ENCODE data around the gene TLR10. TPM values are rescaled to one million over a fixed set of nuclear protein-coding genes. Genes with fewer than 3 reads are reported as not detected.

TLR10 gene
- total RNA-seq, 4 donors from 2014 or later, result not detected

DNA sequence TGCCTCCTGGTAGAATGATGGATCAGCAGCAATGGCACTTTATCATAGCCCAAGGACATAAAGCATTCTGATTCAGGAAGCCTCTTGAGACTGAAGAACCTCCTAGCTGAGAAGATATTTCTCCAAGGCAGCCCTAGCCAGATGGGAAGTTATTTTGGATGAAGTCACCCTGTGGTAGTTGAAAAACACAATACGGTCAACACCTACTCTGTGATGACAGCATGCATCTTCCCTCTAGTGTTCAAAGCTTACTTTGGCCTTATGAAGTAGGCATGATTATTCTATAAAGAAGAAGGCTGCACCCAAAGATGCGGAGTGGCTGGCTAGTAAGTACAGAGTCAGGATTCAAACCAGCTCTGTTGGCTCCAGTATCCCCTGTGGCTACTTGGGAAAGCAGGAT, 47.9 kb downstream of the TLR10 start:
- in situ Hi-C loops (cut with MboI; ENCODE audit: low sequenced_read_pairs in 4 of 4), result loop anchor here in 3 of 4 donors (5.0 to 25.0 kb wide), 4 partner anchors 553 to 673 kb away; no protein-coding TSS in a partner anchor

DNA sequence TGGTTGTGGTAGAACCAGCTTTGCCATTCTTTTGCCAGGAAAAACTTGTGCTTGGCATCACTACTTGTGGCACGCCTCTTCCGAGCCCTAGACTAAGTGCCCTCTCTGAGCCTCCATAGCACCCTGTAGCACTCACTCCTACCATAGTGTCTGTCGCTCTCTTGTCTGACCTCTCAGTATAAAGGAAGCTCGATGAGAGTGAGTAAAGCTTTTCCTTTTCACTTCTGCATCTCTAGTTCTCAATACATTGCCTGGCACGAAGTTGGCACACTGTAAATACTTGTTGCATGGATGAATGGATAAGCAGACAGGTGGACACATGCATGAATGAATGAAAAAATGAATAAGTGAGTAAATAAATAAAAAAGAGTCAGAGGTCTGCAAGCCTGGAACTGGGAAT, 48.3 kb downstream of the TLR10 start:
- TF ChIP-seq, protein P1, sequence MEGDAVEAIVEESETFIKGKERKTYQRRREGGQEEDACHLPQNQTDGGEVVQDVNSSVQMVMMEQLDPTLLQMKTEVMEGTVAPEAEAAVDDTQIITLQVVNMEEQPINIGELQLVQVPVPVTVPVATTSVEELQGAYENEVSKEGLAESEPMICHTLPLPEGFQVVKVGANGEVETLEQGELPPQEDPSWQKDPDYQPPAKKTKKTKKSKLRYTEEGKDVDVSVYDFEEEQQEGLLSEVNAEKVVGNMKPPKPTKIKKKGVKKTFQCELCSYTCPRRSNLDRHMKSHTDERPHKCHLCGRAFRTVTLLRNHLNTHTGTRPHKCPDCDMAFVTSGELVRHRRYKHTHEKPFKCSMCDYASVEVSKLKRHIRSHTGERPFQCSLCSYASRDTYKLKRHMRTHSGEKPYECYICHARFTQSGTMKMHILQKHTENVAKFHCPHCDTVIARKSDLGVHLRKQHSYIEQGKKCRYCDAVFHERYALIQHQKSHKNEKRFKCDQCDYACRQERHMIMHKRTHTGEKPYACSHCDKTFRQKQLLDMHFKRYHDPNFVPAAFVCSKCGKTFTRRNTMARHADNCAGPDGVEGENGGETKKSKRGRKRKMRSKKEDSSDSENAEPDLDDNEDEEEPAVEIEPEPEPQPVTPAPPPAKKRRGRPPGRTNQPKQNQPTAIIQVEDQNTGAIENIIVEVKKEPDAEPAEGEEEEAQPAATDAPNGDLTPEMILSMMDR (IDR thresholded peaks at IDR 0.05 in 4 of 5, conservative IDR thresholded peaks at IDR 0.05 in 1 of 5), result no peak
- TF ChIP-seq POLR2A (IDR thresholded peaks at IDR 0.05), result no peak
- H3K4me3 ChIP-seq, result no peak overlapping the region
- intact Hi-C loops (cut with DNase I; ENCODE audit: low total_unique reads), result no loop called here
- H3K27me3 ChIP-seq, result no peaks in the 10 kb centered on the region
- H3K27ac ChIP-seq, result no peak overlapping the region
- H3K9me3 ChIP-seq, result no peaks in the 10 kb centered on the region
- in situ Hi-C loops (cut with MboI; ENCODE audit: low sequenced_read_pairs in 4 of 4), result loop anchor here in 3 of 4 donors (5.0 to 25.0 kb wide), 4 partner anchors 552 to 672 kb away; no protein-coding TSS in a partner anchor
- no peak for DNase-seq
- ATAC-seq, result no peak
- H3K4me1 ChIP-seq, result no peaks in the 10 kb centered on the region
- H3K36me3 ChIP-seq, result no peaks in the 10 kb centered on the region

More for the DNA sequence above, 47.9 kb downstream of the TLR10 start:
- TF ChIP-seq, protein P1 (IDR thresholded peaks at IDR 0.05 in 4 of 5, conservative IDR thresholded peaks at IDR 0.05 in 1 of 5), result no peak
- TF ChIP-seq POLR2A (IDR thresholded peaks at IDR 0.05), result no peak
- H3K4me3 ChIP-seq, result no peak overlapping the region
- ATAC-seq (no peak), DNase-seq (no peak)
- H3K27ac ChIP-seq, result no peak overlapping the region
- H3K9me3 ChIP-seq, result no peaks in the 10 kb centered on the region
- no peaks in the 10 kb centered on the region for H3K4me1 ChIP-seq
- H3K36me3 ChIP-seq, result no peaks in the 10 kb centered on the region
- no peaks in the 10 kb centered on the region for H3K27me3 ChIP-seq
- intact Hi-C loops (cut with DNase I; ENCODE audit: low total_unique reads), result no loop called here

DNA sequence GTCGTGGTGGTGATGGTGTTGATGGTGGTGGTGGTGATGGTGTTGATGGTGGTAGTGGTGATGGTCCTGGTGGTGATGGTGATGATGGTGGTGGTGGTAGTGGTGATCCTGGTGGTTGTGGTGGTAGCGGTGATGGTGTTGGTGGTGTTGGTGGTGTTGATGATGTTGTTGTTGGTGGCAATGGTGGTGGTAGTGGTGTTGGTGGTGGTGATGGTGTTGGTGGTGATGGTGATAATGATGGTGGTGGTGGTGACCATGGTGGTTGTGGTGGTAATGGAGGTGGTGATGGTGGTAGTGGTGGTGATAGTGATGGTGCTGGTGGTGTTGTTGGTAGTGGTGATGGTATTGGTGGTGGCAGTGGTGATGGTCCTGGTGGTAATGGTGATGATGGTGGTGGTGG, 49.1 kb downstream of the TLR10 start:
- in situ Hi-C loops (cut with MboI; ENCODE audit: low sequenced_read_pairs in 4 of 4) (loop anchor here in 3 of 4 donors (5.0 to 25.0 kb wide), 4 partner anchors 551 to 671 kb away; no protein-coding TSS in a partner anchor), intact Hi-C loops (cut with DNase I; ENCODE audit: low total_unique reads) (no loop called here)
- H3K4me3 ChIP-seq, result no peak overlapping the region
- H3K27ac ChIP-seq, result no peak overlapping the region
- no peaks in the 10 kb centered on the region for H3K9me3 ChIP-seq
- ATAC-seq (no peak), DNase-seq (no peak)
- H3K36me3 ChIP-seq, result no peaks in the 10 kb centered on the region
- no peaks in the 10 kb centered on the region for H3K27me3 ChIP-seq
- no peaks in the 10 kb centered on the region for H3K4me1 ChIP-seq
- no peak for TF ChIP-seq POLR2A (IDR thresholded peaks at IDR 0.05)
- TF ChIP-seq, protein P1 (IDR thresholded peaks at IDR 0.05 in 4 of 5, conservative IDR thresholded peaks at IDR 0.05 in 1 of 5), result no peak

DNA sequence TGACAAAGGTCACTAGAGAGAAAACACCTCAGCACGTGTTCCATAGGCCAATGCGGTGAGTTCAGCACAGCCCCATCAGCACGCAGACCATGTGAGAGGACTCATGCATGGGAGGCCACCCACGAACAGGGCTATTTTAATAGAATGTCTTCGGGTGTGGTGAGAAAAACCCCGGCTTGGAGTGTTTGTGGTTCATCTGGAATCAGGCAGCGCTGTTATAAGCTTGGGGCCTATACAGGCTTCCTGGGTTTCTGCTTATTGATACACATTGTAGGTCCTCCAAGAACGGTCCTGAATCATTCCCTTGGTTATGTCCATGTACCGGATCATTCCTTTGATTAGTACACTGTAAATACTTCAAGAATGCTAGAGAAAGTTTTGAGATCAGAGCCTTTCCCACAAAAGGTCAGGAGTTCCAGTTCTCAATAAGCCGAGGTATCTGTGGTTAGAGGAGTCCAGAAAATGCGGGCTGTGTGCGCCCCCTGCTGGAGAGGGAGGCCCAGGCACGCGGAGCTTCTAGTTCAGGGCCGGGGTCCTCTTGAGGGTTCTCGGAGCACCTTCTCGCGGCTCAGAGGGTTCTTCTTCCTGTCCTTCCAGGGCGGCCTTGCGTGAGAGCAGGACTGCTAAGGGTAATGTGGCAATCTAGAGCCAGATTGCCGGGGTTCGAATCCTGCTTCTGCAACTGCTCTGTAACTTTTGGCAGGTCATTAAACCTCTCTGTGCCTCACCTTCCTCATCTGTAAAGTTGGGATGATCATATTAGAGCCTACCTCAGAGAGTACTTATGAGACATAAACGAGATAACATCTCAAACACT, 51.8 kb downstream of the TLR10 start:
- H3K36me3 ChIP-seq, result no peaks in the 10 kb centered on the region
- no peaks in the 10 kb centered on the region for H3K4me1 ChIP-seq
- TF ChIP-seq, protein P1 (IDR thresholded peaks at IDR 0.05 in 4 of 5, conservative IDR thresholded peaks at IDR 0.05 in 1 of 5), result peak; percentile 82 to 88 (median 85)
- TF ChIP-seq POLR2A (IDR thresholded peaks at IDR 0.05), result no peak
- H3K9me3 ChIP-seq, result no peaks in the 10 kb centered on the region
- ATAC-seq (peak; percentile 73 to 75), DNase-seq (peak; percentile 37 to 65)
- H3K27ac ChIP-seq, result no peak overlapping the region
- intact Hi-C loops (cut with DNase I; ENCODE audit: low total_unique reads) (loop anchor here (1.0 kb wide), 2 partner anchors 552 to 669 kb away; no protein-coding TSS in a partner anchor), in situ Hi-C loops (cut with MboI; ENCODE audit: low sequenced_read_pairs in 4 of 4) (loop anchor here in 3 of 4 donors (5.0 to 25.0 kb wide), 4 partner anchors 549 to 669 kb away; no protein-coding TSS in a partner anchor)
- H3K4me3 ChIP-seq, result no peak overlapping the region
- H3K27me3 ChIP-seq, result no peaks in the 10 kb centered on the region
